Ureter (tissue), 1 donor: ENCODE data around the gene CPTP. TPM values are rescaled to one million over a fixed set of nuclear protein-coding genes. Genes with fewer than 3 reads are reported as not detected.

Experiments used
- DNase-seq: peaks from one replicate; pipeline ENCODE4 v3.0.0-alpha.2; 2020; ENCODE audit warnings: low spot score
- total RNA-seq: library from RNA; stranded (reverse); gene quantifications from one replicate; pipeline ENCODE4 v1.2.4, GENCODE V29; 2023
- donor health status: DM: yes; HTN: yes; CAD: no.

Gene CPTP
- total RNA-seq, 1 donor from 2014 or later = 21.4 TPM

- DNase-seq = no peak
Observed at GRCh38 chr1:1348420-1349255, 24.0 kb downstream of the CPTP start.

GRCh38 chr1:1349256-1350012, 24.8 kb downstream of the CPTP start, which contains the start of gene DVL1:
DVL1 (minus strand) TSS chr1:1349418; CDS start chr1:1349065, 353 bp downstream.
- no peak for DNase-seq

GRCh38 chr1:1351511-1352427, 27.2 kb downstream of the CPTP start:
- no peak for DNase-seq

- DNase-seq = no peak
Observed at GRCh38 chr1:1352786-1353388, 28.3 kb downstream of the CPTP start.

GRCh38 chr1:1353389-1354151, 29.0 kb downstream of the CPTP start:
- DNase-seq = no peak

- no peak for DNase-seq
Observed at GRCh38 chr1:1354271-1355247, 30.0 kb downstream of the CPTP start.

- DNase-seq = no peak
Observed at GRCh38 chr1:1355416-1355815, 30.8 kb downstream of the CPTP start.

- no peak for DNase-seq
Observed at GRCh38 chr1:1356166-1356795, 31.7 kb downstream of the CPTP start.

- no peak for DNase-seq
Observed at GRCh38 chr1:1356796-1357401, 32.3 kb downstream of the CPTP start.

GRCh38 chr1:1357871-1358432, 33.4 kb downstream of the CPTP start:
- DNase-seq = no peak

GRCh38 chr1:1358433-1359271, 34.0 kb downstream of the CPTP start, which contains the start of gene MXRA8:
MXRA8 (minus strand) TSS chr1:1358555; CDS start chr1:1358504, 51 bp downstream.
- DNase-seq = peak; percentile 77

GRCh38 chr1:1359308-1359663, 34.7 kb downstream of the CPTP start:
- DNase-seq = peak; percentile 44

GRCh38 chr1:1359664-1360468, 35.3 kb downstream of the CPTP start:
- peak; percentile 63 for DNase-seq

GRCh38 chr1:1360506-1361169, 36.0 kb downstream of the CPTP start:
- DNase-seq = peak; percentile 75

GRCh38 chr1:1361233-1361981, 36.8 kb downstream of the CPTP start:
- DNase-seq = no peak
